HuH-7 (cell line): ENCODE measurements around the gene SAMD14.
A peak's percentile ranks its signal among the peaks of the same experiment; 100 is the strongest.

Experiments
- DNase-seq: peaks from one replicate; pipeline ENCODE4 v3.0.0; 2011; ENCODE audit warnings: low spot score

Gene SAMD14

GRCh38 chr17:50165066-50165465 is 35.1 kb upstream of the SAMD14 start:
- no peak for DNase-seq

DNA sequence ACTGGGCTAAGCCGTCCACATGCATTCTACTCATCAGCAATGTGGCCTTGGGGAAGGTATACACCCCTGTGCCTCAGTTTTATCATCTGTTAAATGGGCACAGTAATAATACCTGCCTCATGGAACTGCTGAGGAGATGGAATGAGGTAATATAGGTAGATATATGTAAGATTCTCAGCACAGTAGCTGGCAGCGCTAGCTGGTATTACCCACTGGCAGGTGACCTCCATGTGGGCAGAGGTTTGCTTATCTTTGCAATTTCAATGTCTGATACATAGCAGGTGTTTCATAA is 34.7 kb upstream of the SAMD14 start:
- no peak for DNase-seq

DNA sequence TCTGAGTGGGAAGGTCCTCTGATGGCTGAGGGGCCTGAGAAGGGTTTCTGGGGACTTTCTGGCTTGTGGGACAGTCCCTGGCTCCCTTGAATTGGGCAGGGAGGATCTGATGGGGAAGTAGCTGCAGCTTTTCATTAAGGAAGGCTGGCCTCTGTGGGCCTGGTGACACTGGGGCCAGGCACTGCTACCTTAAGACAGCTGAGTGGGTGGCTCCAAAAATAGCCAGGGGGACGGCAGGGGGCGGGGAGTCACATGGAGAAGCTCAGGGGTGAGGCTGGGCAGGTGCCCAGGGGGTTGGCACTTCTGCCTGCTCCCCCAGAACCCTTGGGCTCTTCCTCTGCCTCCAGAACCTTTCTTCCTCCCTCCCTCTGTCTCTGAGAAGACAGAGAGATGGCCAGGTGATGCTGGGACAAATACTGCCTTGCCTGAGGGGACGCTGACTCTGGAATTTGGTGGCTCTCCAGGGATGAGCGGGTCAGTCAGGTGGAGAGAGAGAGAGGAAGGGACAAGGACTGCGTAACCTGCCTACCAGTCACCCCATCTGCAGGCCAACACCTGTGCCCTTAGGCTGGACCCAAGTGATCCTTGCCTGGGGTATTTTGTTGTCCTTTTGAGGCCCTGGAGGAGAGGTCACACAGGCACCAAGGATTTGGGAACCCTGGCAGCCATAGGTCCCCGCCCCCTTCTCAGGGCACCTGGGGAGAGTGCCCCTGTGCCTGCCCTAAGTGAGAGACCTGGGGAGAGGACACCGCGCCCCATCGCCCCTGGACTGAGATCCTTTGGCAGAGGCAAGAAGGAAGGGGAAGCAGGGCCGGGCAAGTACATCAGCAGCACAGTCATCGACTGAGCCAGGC is 34.1 kb upstream of the SAMD14 start:
- DNase-seq: no peak

DNA sequence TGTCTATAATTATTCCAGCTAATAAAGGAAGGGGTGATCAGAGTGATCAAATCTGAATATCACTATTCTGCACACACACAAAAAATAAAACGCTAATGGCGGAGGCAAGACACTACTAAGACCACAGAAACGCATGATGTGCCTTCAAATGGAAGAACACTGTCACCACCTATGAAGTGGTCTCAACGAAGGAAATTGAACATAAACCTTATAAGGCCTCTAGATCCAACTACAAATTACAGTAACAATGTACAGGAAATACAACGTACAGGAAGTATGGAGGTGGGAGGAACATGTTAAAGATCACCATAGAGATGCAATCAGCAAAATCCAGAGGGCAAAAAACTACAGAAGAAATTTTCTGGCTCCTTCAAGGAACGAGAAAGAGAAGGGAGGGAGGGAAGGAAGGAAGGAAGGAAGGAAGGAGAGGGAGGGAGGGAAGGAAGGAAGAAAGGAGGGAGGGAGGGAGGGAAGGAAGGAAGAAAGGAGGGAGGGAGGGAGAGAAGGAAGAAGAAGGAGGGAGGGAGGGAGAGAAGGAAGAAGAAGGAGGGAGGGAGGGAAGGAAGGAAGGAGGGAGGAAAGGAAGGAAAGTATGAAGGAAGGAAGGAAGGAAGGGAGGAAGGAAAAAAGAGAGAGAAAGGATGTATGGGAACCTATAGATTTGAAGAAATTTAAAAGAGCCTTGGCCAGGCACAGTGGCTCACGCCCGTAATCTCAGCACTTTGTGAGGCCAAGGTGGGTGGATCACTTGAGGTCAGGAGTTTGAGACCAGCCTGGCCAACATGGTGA is 32.7 kb upstream of the SAMD14 start:
- DNase-seq: no peak

DNA sequence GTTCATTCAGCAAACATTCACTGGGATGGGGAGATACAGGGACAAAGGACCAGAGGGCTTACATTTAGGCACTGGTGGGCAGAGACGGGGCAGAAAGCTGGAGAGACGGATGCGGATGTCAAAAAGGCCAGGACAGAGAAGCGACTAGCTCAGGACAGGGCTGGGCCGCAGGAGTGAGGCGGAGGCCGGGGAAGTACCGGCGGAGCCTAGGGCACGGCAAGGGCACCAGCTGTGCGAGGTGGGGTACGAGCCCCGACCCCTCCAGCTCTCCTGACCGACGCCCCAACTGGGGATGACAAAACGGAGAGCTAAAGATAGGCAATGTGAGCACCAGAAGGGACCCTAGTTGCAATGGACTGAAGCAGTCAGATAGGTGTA is 31.9 kb upstream of the SAMD14 start:
- no peak for DNase-seq

GRCh38 chr17:50161023-50161910 is 31.3 kb upstream of the SAMD14 start:
- peak; percentile 100 for DNase-seq

GRCh38 chr17:50157891-50158290 is 27.9 kb upstream of the SAMD14 start:
- no peak for DNase-seq

GRCh38 chr17:50155115-50155819 is 25.3 kb upstream of the SAMD14 start:
- no peak for DNase-seq

GRCh38 chr17:50154604-50155003 is 24.6 kb upstream of the SAMD14 start:
- DNase-seq: no peak

DNA sequence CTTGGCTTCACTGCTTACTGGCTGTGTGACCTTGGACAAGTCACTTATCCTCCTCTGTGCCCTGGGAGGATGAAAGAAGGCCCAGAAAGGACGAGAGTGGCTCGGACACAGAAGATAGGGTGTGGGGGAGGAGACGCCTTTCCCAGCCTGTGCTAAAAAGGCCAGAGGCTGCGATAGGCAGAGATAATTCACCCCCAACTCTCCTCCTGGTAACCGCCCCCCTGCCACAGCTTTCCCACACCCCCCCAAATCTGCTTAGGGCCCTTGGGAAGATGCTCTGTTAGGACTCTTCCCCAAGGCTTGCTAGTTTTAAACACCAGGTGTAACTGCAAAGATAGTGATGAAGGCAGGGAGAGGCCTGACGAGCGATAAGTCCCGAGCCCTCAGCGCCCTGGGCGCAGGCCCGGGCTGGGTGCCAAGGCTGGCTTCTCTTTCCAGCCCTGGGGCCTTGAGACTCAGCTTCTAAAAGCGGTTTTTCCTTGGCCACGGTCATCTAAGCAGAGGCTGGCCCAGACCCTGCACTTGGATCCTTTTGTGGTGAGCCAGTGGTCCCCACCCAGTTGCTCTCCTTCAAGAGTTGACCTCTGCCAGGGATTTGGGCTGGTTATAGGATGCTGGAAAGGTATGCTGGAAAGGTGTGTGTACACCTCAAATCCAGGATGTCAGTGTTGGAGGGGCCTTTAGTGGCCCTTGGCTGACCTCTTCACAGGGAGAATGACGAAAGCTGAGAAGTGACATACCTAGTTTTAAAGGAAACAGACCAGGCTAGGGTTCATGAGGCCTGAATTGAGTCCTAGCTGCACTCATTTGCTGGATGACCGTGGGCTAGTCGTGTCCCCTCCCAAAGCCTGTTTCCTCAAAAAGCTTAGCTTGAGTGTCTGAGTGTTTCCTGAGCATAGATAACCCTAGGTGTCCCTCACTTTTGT is 24.0 kb upstream of the SAMD14 start:
- no peak for DNase-seq

DNA sequence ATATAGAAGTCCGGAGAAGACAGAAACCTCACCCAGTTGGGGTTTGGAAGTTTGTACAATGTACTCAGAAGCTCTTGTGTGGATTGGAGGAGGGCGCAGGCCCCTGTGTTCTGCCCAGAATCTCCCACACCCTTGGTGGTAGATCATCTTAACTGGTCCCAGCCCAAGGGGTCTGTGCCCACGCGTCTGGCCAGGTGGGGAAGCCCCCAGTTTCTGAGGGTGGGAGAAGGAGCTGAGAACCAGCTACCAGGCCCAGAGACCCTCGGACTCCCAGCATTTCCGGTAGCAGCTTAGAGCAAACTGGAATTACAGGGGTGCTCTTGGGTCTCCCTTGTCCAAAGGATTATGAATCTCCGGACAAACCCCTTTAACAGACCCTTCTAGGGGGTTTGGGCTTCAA is 22.8 kb upstream of the SAMD14 start:
- no peak for DNase-seq

DNA sequence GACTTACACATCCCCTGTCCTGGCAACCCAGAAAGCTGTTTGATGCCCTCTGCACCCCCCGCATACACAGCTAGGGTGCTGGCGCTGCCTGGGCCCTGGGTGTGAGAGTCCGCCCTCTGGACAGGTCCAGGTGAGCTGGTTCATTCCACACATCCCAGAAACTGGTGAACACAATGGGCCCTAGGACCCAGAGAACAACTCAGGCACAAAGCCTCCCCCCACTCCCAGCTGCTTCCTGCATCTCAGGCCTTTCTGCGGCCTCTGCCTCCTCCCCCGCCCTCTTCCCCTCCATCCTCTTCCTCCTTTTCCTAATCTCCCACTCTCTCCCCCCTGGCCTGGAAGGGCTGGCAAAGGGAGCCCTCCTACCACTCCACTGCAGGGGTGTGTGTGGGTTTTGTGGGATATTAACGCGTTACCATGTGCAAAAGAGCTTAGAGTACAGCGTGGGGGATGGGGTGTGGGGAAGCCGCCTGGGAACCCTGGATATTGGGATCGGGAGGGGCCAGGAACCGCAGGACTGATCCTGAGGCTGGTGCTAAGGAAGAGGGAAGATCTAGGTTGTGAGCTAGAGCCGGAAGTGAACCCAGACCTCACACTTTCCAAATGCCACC is 22.1 kb upstream of the SAMD14 start:
- peak; percentile 91 for DNase-seq

GRCh38 chr17:50151041-50151936 is 21.3 kb upstream of the SAMD14 start:
- peak; percentile 98 for DNase-seq

- DNase-seq: no peak
Measured at GRCh38 chr17:50150354-50151040, 20.5 kb upstream of the SAMD14 start, which contains the start of gene PPP1R9B. PPP1R9B (minus strand) TSS chr17:50150677; CDS start chr17:50150513, 164 bp downstream.

GRCh38 chr17:50149417-50150353 is 19.7 kb upstream of the SAMD14 start:
- DNase-seq: peak; percentile 58

GRCh38 chr17:50149091-50149416 is 19.1 kb upstream of the SAMD14 start:
- DNase-seq: no peak

GRCh38 chr17:50148226-50149090 is 18.5 kb upstream of the SAMD14 start:
- DNase-seq: peak; percentile 57
